RKO (cell line): Measurements from ENCODE around the gene SMPD3.

Source experiments
- DNase-seq: peaks from one replicate; pipeline ENCODE4 v3.0.0-alpha.2; 2016; ENCODE audit warnings: low spot score

SMPD3 gene

DNA sequence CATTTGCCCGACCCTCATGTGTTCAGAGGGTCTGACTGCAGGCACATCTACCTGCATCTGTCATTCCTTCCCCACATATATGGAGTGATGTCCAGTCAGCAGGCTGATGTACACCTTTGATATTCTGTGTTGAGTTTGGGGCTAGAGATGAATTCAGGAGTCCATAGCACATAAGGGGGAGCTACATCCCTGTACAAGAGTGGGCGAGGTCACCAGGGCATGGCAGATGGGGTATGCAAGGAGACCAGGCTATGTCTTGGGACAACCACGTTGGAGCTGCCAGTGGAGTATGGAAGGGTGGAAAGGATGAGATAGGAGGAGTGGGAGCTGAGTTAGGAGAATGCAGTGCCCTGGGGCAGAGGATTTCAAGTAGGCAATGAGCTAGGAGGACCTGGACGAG is 15.0 kb downstream of the SMPD3 start:
- no peak for DNase-seq

- no peak for DNase-seq
Observed at GRCh38 chr16:68432701-68433100, 15.6 kb downstream of the SMPD3 start.

- no peak for DNase-seq
Observed at GRCh38 chr16:68429076-68429854, 19.0 kb downstream of the SMPD3 start.

DNA sequence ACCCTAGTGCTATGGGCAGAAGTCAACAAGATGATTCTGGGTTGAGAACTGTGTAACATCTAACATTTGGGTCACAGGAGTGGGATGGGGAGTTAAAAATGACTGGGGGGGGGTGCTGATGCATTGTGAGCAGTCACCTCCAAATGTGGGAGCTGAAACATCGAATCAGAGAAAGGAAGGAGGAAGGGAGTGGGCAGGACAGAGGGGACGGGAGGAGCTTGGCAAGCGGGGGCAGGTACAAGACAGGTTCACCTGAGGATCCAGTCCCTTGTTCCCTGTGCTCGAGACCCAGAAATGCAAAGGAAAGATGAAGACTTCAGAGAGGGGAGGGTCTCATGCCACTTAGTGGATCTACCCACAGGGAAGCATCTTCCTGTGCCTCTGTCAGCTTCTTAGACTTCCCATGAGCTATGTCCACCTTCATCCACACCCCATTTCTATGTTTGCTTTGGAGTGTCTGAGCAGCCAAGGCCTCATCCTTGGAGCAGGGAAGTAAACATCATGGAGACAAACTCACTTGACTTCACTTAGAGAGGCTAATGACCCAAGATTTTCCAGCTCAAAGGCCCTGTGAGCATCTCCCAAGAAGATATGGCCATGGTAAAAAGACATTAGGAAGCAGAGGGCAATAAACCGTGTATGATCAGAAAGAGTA is 20.5 kb downstream of the SMPD3 start:
- DNase-seq: no peak

GRCh38 chr16:68426347-68426652 is 22.0 kb downstream of the SMPD3 start:
- DNase-seq: peak; percentile 9

DNA sequence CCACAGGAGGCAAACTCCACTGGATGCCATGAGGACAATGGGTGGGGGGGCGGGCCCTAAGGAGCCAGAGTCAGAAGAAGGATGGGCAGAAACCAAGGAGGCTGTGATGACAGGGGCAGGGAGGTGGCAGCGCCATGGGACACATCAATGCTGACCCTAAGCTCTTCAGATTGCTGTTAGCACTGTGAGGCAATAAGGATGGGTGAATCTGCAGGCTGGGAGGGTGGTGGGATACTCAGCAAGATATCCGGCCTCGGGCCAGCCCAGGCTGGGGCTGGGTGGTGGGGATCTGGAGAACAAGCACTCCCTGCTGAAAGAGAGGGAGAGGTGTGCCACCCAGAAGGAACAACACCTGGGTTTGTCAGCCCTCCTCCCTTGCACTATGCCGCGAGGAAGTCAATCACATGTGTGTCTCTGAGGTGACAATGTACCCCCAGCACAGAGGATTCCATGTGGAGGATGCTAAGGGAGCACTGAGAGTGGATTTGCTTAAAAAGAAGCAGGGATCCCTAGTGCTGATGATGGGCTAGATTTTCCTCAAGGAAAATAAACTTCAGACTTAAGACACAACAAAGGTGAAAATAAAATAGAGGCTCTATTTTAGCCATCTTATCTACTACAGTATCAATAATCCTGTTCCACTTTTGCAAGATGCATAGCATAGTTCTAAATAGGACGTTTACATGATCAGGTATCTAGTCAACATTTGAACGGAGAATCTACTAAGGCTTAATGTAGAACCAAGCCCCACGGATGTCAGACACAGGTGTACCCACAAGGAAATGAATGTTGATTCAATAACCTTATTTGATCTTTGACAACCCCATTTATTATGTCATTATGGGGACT is 22.6 kb downstream of the SMPD3 start:
- no peak for DNase-seq

DNA sequence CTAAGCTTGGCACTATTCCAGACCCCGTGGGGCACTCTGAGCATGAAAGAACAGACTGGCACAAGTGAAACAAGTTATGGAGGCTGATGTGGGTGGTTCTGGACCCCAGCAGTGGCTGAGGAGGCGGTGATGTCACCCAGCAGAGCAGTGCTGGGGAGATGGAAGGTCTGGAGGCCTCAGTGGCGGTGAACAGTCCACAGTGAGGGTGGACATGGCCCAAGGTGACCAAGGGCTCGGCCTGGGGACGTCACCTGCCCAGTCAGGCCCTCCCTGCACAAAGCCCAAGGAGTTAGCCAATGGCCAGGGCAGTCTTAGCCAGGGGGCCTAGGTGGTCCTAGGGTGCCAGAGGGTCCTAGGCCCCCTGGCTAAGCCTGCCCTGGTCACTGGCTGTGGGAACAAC is 24.5 kb downstream of the SMPD3 start:
- no peak for DNase-seq

DNA sequence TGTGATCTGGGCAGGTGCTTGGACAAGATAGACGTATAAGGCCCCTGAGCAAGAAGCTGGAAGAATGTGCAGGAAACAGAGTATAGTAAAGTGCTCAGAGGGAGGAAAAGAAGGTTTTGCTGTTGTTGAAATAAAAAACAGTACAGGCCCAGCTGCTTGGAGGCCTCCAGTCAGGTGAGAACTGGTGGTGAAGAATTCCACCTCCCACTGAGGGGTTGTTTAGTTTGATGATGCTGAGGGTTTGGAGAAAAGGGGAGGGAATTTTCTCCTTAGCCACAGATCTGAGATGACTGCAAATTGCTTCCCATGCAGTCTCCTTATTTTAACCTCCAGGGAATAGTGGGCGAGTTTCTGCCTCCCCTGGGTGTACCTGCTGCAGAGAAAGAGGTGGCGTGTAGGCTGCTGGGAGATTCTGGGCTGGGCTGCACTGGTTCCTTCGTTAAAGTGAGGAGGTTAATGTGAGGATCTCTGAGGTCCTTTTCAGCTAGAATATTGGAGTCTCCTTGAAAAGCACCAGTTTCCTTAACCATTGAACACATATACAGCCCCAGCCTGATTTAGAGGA is 25.8 kb downstream of the SMPD3 start:
- DNase-seq: no peak

DNA sequence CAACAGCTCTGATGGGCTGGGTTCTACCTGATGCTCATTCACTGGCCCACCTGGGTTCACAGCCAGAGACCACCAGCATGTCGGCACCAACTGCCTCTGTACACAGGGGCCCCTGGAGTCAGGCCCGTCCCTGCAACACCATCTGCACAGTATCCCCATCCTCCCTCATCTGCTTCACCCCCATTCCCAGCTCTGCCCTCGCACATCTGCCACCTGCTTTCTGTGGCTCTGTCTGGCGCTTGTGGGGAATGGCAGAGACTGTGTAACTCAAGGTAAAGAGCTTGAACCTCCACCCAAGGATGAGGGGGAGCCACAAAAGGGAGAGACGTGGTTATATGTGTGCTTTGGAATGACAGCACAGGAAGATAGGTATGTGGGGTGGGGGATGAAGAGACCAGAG is 27.2 kb downstream of the SMPD3 start:
- DNase-seq: no peak

DNA sequence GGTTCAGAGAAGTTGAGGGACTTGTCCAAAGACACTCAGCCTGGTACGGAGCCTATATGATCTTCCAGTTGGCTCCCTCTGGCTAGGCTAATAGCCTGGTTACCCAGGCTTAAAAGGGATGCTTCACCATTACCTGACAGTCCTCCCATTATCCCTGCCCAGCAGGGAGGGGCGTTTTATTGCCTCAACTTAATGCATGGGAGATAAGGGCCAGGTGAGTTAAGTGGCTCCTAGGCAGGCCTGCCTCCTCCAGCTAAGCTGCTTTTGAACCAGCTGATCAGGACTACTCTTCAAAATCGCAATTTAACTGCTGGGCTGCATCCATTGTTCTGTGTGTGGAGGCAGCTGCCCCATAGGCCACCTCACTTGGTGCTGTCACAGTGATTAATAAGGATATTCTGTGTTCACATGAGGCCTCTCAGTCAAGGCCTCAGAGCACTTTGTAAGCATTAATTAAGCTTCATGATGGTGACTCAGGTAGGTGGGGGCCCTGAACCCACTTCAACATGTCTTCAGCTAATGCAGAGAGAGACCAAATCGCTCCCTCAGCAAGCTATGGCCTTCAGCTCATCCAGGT is 27.9 kb downstream of the SMPD3 start:
- DNase-seq: no peak

- no peak for DNase-seq
Observed at GRCh38 chr16:68417711-68418301, 30.5 kb downstream of the SMPD3 start.

- DNase-seq: no peak
Observed at GRCh38 chr16:68416057-68417046, 32.0 kb downstream of the SMPD3 start.

- DNase-seq: no peak
Observed at GRCh38 chr16:68414581-68414980, 33.7 kb downstream of the SMPD3 start.

DNA sequence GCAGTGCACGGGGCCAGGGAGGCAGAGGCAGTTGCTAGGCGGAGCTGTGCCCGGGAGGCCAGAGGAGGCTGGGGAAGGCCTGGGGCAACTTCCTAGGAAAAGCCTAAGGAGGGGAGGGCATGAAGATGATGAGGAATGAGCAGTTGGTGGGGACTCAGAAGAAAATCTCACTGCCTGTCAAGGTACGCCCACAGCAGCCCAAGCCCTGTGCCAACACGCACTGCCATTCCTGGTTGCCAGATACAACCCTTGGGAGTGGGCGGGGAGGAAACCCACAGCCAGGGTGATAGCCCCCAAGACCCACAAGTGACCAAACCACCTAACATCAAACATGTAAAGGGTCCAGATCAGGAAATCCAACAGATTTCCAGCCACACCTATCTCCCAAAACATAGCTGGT is 36.2 kb downstream of the SMPD3 start:
- DNase-seq: no peak

- DNase-seq: no peak
Observed at GRCh38 chr16:68411086-68411485, 37.2 kb downstream of the SMPD3 start.

GRCh38 chr16:68408967-68409366 is 39.3 kb downstream of the SMPD3 start:
- no peak for DNase-seq

- DNase-seq: no peak
Observed at GRCh38 chr16:68408428-68408827, 39.9 kb downstream of the SMPD3 start.

- no peak for DNase-seq
Observed at GRCh38 chr16:68406458-68407152, 41.7 kb downstream of the SMPD3 start.

DNA sequence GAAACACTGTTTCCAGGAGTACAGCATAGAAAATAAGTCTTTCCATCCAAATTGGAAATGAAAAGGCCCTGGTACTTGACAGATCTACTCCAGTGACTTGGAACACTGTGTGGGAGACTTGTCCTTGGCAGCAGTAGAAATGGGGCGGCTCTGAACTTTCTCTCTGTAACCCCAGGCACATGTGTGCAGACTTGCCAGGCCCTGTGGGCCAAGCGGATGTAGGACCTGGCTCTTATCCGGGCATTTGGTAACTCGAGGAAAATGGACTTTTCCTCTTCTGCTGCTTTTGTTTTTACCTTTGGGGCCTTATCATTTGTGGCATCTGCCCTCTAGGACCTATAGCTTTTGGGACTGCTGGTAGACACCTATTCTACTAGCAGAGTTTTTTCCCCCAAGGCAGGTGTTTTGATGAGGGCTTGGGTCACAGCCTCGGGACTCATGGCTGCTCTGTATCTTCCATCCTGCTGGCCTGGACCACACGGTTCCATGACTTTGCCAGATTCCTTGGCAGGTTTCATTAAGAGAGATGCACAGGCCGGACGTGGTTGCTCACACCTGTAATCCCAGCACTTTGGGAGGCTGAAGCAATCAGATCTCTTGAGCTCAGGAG is 43.5 kb downstream of the SMPD3 start:
- no peak for DNase-seq

DNA sequence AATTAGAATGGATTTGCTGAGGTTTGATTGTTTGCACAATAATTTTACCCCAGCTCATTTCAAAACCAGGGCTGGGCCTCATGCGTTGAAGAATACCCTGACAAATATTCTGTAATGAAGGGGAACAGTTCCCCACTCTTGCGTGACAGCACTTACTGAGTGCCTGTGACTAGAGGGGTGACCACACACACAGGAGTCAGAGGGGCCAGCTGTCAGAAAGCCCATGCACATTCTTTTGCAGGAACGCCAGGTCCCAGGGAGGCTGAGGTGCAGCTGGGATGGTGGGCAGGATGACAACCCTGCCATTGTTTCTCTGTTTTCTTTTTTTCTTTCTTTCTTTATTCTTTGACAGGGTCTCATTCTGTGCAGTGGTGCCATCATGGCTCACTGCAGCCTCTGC is 44.6 kb downstream of the SMPD3 start:
- no peak for DNase-seq
